GM19324 (cell line): Measurements from ENCODE around the gene ACVR1B.

Experiments used
- ATAC-seq: cut with Tn5 transposase; IDR thresholded peaks from one replicate; pipeline ENCODE4 v1.9.1; 2021; ENCODE audit warnings: mild to moderate bottlenecking, moderate library complexity; ENCODE audit not compliant: unreplicated experiment, low FRiP score

ACVR1B gene

DNA sequence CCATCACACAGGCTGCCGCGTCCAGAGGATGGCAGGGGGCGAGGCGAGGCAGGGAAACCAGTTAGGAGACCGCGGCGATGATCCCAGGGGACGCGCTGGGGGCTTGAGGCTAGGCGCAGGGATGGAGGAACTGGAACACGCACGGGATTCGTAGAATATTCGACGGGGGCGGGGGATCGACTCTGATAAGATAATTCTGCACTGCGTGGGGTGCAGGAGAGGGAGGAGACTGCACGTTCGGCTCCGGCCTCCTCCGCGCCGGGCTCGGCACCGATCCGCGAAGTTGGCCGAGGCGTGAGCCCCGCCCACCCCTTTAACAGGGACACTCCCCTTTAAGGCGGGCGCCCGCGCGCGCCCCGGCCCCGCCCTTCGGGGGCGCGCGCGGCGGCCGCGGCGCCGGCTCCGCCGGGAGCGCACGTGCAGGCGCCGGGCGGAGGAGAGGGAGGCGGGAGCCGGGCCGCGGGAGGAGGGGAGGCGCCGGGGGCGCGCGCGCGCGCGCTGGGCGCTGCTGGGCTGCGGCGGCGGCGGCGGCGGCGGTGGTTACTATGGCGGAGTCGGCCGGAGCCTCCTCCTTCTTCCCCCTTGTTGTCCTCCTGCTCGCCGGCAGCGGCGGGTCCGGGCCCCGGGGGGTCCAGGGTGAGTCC, at the start of gene ACVR1B:
Gene ACVR1B, plus strand, starts transcription at position 501 of the 644 bp plus-strand sequence. Its CDS starts 45 bp downstream, at position 546.
- peak; percentile 79 for ATAC-seq

DNA sequence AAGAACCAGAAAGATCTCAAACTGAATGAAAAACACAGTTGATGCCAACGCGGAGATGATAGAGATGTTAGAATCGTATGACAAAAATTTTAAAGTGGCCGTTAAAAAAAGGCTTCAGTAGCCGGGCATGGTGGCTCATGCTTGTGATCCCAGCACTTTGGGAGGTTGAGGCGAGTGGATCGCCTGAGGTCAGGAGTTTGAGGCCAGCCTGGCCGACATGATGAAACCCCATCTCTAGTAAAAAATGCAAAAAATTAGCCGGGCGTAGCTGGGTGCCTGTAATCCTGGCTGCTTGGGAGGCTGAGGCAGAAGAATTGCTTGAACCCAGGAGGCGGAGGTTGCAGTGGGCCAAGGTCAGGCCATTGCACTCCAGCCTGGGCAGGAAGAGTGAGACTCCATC, 49.6 kb upstream of the ACVR1B start:
- no peak for ATAC-seq

DNA sequence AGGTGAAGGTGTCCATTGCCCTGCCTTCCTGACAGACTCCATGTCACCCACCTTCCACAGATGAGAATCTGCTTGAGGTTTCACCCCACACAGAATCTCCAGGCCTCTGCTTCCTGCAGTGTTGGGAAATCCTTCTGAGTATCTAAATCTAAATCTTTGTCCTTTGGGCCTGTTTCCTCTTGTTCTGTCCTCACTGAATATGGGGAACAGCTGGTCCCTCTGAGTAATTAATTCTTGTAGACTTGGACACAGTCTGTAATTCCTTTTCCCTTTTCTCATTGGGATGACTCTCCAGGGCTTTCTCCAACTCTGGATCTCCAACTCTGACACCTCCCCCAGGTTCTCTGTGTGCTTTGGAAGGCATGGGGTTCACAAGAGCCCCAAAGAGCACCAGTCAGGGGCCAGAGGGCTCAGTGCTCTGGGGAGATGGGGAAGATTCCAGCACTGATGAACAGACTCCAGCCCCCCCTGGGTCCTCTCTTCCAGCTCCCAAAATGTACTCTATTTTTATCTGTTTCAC, 46.5 kb upstream of the ACVR1B start:
- ATAC-seq = no peak

- ATAC-seq = no peak
Observed at GRCh38 chr12:51905471-51906429, 45.7 kb upstream of the ACVR1B start.

GRCh38 chr12:51906430-51907082, 44.9 kb upstream of the ACVR1B start:
- no peak for ATAC-seq

DNA sequence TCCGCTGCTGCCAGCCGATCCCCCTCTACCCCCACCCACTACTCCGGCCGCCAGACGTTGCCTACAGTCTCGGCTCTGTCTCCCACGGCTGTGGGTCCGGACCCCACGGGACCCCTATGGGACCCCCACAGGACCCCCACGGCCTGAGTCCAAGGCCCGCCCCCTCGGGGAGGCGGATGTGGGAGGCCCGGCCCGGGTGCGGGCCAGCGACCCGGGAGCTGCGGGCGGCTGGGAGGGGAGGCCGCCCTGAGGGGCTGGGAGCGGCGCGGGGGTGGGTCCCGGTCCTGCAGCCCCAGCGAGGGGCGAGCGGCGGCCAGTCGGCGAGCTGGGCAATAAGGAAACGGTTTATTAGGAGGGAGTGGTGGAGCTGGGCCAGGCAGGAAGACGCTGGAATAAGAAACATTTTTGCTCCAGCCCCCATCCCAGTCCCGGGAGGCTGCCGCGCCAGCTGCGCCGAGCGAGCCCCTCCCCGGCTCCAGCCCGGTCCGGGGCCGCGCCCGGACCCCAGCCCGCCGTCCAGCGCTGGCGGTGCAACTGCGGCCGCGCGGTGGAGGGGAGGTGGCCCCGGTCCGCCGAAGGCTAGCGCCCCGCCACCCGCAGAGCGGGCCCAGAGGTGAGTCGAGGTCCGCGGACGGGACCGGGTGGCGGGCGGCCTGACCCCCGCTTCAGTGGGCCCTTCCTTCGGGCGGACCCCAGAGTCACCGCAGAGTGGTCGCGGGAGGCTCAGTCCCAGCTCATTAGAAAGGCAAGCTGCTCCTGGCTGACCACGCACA, 44.2 kb upstream of the ACVR1B start, which contains the start of gene ACVRL1:
Gene ACVRL1, plus strand, starts transcription at position 422 of the 773 bp plus-strand sequence. CDS start 4,971 bp downstream, outside the sequence.
- no peak for ATAC-seq

- no peak for ATAC-seq
Observed at GRCh38 chr12:51907856-51908425, 43.6 kb upstream of the ACVR1B start.

- no peak for ATAC-seq
Observed at GRCh38 chr12:51908876-51909592, 42.5 kb upstream of the ACVR1B start.

- ATAC-seq = no peak
Observed at GRCh38 chr12:51910168-51910567, 41.3 kb upstream of the ACVR1B start.

GRCh38 chr12:51910691-51911090, 40.8 kb upstream of the ACVR1B start:
- ATAC-seq = no peak

DNA sequence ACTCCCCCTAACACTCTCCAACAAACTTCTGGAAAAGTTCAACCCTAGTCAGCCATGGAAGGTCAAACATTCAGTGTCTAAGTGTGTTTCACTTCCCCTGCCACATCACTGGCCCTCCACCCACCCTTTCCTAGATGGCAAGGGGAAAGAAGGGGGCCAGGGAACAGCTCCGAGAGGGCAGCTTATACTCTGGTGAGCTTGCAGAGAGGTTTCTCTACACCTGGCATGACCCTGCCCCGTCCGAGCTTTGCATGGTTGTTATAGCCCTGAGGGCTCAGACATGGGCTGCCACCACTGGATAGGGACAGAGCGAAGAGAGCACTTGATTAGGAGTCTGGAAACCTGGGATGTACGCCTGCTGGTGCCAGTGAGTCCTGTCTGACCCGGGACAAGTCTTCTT, 40.2 kb upstream of the ACVR1B start:
- ATAC-seq = no peak

DNA sequence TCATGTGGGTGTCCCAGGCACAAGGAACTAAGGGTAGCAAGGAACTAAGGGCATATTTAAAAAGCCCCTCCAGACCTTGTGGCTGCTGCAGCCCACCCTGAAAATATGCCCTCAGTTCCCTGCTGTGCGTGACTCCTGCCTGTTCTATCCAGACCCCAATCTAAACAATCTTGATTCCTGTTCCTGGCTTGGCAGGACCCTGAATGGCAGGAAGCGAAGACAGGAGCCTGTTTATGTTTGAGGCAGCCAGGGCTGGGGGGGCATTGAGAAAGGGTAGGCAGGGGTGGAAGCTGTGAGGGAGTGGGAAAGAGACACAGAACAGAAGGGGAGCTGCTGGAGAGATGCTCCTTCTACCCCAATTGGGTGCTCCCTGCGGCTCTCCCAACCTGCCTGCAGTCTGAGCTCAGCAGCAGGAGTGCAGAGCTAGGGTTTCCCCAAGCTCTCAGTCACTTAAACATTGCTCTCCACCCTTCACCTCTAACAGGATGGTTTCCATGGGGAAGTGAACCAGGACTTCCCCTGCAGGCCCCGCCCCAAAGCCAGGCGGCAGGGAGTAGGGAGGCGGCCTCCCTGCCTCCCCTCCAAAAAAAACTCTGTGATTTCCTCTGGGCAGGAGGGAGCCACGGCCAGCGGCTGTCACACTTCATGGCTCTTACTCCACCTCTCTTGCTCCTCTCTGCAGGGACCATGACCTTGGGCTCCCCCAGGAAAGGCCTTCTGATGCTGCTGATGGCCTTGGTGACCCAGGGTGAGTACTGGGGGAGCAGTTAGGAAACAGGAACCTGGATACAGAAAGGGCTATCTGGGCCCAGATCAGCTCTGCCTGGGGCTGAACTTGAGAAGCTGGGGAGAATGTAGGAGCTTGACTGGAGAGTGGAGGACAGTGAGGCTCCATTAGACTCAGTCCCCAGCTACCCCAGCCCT, 39.4 kb upstream of the ACVR1B start:
- no peak for ATAC-seq

- no peak for ATAC-seq
Observed at GRCh38 chr12:51913071-51914033, 38.1 kb upstream of the ACVR1B start.

DNA sequence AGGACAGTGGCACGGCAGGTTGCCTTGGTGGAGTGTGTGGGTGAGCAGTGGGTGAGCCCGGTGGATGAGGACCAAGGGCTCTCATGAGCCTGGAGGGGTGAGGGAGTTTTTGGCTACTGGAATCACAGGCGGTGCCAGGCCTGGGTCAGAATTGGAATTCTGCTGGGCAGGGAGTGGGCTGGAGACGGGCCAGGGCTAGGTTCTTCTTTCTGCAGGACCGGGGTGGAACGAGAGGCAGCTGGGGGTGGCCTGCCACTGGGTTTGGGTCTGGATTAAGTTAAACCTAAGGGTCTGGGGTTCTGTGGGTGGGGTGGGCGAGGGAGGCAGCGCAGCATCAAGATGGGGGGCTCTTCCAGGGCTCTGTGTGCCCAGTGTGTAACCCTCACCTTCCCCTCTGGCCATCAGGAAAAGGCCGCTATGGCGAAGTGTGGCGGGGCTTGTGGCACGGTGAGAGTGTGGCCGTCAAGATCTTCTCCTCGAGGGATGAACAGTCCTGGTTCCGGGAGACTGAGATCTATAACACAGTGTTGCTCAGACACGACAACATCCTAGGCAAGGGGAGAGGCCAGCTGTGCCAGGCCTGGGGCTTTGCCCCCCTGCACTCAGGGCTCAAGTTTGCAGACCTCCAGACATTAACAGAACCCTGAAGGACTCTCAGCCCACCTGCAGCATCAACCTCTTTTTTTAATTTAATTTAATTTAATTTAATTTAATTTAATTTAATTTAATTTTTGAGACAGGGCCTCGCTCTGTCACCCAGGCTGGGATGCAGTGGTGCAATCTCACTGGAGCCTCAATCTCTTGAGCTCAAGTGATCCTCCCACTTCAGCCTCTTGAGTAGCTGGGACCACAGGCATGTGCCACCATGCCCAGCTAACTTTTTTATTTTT, 37.2 kb upstream of the ACVR1B start:
- no peak for ATAC-seq

- ATAC-seq = no peak
Observed at GRCh38 chr12:51915003-51915625, 36.4 kb upstream of the ACVR1B start.
